H1 (cell line): ENCODE results near the gene CASP4. TPM values are rescaled to one million over a fixed set of nuclear protein-coding genes. Genes with fewer than 3 reads are reported as not detected.

Experiments
- CTCF ChIA-PET: fragments of 300-600 bp; sonication (Branson Sonifier 250); formaldehyde crosslinking; loops from one replicate; lab custom pipeline; 2021; ENCODE audit not compliant: partially characterized antibody; lab: Charles Lee
- POLR2A ChIA-PET: fragments of 300-600 bp; sonication (Branson Sonifier 250); formaldehyde crosslinking; loops from one replicate; lab custom pipeline; 2021; ENCODE audit warnings: inconsistent platforms; ENCODE audit not compliant: partially characterized antibody; lab: Charles Lee
- DNase-seq, 2 experiments: peaks; one replicate each; pipeline versions ENCODE4 v3.0.0 to v3.0.0-alpha.2; 2010 to 2022; ENCODE audit warnings: low spot score in 2 of 2, low read depth in 1 of 2, mixed read lengths in 1 of 2
- FAIRE-seq: peaks from 2 replicates; lab custom pipeline; 2011; peaks lifted over from hg19 to GRCh38; lab: Jason Lieb, UNC
- H2AFZ ChIP-seq: 2 replicates; pipeline ENCODE4 v1.8.1; 2012; ENCODE audit warnings: low read length, inconsistent platforms
- H2AK5ac ChIP-seq: 2 replicates; pipeline ENCODE4 v1.6.1; 2013; ENCODE audit warnings: low read depth, low read length
- H2BK120ac ChIP-seq: replicated peaks from 2 replicates; pipeline ENCODE3; 2013; ENCODE audit warnings: low read depth, low read length, inconsistent platforms
- H2BK12ac ChIP-seq: 2 replicates; pipeline ENCODE4 v1.6.1; 2013; ENCODE audit warnings: low read depth, low read length
- H2BK15ac ChIP-seq: 2 replicates; pipeline ENCODE4 v1.6.1; 2013; ENCODE audit warnings: low read length
- H2BK20ac ChIP-seq: 2 replicates; pipeline ENCODE4 v1.6.1; 2013; ENCODE audit warnings: low read length
- H2BK5ac ChIP-seq: 2 replicates; pipeline ENCODE4 v1.6.1; 2013; ENCODE audit warnings: low read depth, low read length
- H3K14ac ChIP-seq: 2 replicates; pipeline ENCODE4 v1.6.1; 2013; ENCODE audit warnings: inconsistent platforms; ENCODE audit not compliant: insufficient read length
- H3K18ac ChIP-seq: 2 replicates; pipeline ENCODE4 v1.6.1; 2013; ENCODE audit warnings: low read length; ENCODE audit errors: extremely low read depth
- H3K23ac ChIP-seq: 2 replicates; pipeline ENCODE4 v1.6.1; 2013; ENCODE audit warnings: inconsistent platforms; ENCODE audit not compliant: insufficient read length
- H3K23me2 ChIP-seq: 2 replicates; pipeline ENCODE4 v1.6.1; 2013; ENCODE audit warnings: low read depth, low read length
- H3K27ac ChIP-seq: 2 replicates; pipeline ENCODE4 v1.6.1; 2011; ENCODE audit warnings: low read depth, low read length, inconsistent platforms
- H3K27me3 ChIP-seq, 4 experiments: replicated peaks in 1 of 4; 1 replicate in 1 of 4; 2 replicates in 3 of 4; pipeline versions ENCODE4 v1.6.1 to v1.8.1; 2011 to 2013; ENCODE audit warnings: low read length in 3 of 4, mild to moderate bottlenecking in 3 of 4, inconsistent platforms in 2 of 4, mixed read lengths in 2 of 4, moderate library complexity in 1 of 4; ENCODE audit not compliant: control insufficient read depth in 3 of 4, insufficient read depth in 3 of 4; ENCODE audit errors: extremely low read depth in 1 of 4
- H3K36me3 ChIP-seq, 4 experiments: 2 replicates each; pipeline versions ENCODE4 v1.6.1 to v1.8.1; 2011 to 2013; ENCODE audit warnings: mild to moderate bottlenecking in 4 of 4, low read length in 3 of 4, moderate library complexity in 2 of 4, control low read depth in 1 of 4, inconsistent platforms in 1 of 4; ENCODE audit not compliant: insufficient read depth in 4 of 4, control insufficient read depth in 2 of 4
- H3K4ac ChIP-seq: replicated peaks from 2 replicates; pipeline ENCODE3; 2013; ENCODE audit warnings: low read length, low read depth, mixed read lengths, inconsistent platforms; ENCODE audit not compliant: insufficient read length
- H3K4me1 ChIP-seq, 4 experiments: replicated peaks in 1 of 4; 1 replicate in 1 of 4; 2 replicates in 3 of 4; pipeline versions ENCODE4 v1.6.1 to v1.8.1; 2011 to 2013; ENCODE audit warnings: low read length in 3 of 4, inconsistent platforms in 2 of 4, mixed read lengths in 1 of 4; ENCODE audit not compliant: insufficient read depth in 4 of 4, control insufficient read depth in 3 of 4
- H3K4me2 ChIP-seq, 2 experiments: 2 replicates each; pipeline versions ENCODE4 v1.6.1 to v1.8.1; 2011 to 2013; ENCODE audit warnings: low read depth in 2 of 2, low read length in 2 of 2, control low read depth in 1 of 2, inconsistent platforms in 1 of 2, mild to moderate bottlenecking in 1 of 2; ENCODE audit not compliant: insufficient read depth in 1 of 2
- H3K4me3 ChIP-seq, 4 experiments: fragments of 200-600, 300-600 bp in 1 of 4; sonication (generic), shearing (Covaris generic), sonication (Bioruptor Twin) in 1 of 4; 2 replicates each; pipeline versions ENCODE4 v1.5.1 to v1.8.1; 2011 to 2016; ENCODE audit warnings: low read length in 4 of 4, low read depth in 3 of 4, control low read depth in 2 of 4, inconsistent platforms in 2 of 4, mild to moderate bottlenecking in 2 of 4, mixed read lengths in 1 of 4, moderate library complexity in 1 of 4; ENCODE audit not compliant: insufficient read depth in 2 of 4; ENCODE audit errors: extremely low read depth in 1 of 4
- H3K56ac ChIP-seq: replicated peaks from 2 replicates; pipeline ENCODE3; 2013; ENCODE audit warnings: low read depth, mild to moderate bottlenecking, mixed read lengths, low read length, inconsistent platforms; ENCODE audit not compliant: insufficient read length
- H3K79me1 ChIP-seq: 2 replicates; pipeline ENCODE4 v1.6.1; 2013; ENCODE audit warnings: low read depth, low read length, control low read depth
- H3K79me2 ChIP-seq, 2 experiments: 2 replicates each; pipeline versions ENCODE4 v1.6.1 to v1.8.1; 2012 to 2013; ENCODE audit warnings: low read length in 2 of 2, mild to moderate bottlenecking in 2 of 2, inconsistent platforms in 1 of 2; ENCODE audit not compliant: insufficient read depth in 2 of 2, control insufficient read depth in 1 of 2
- H3K9ac ChIP-seq, 4 experiments: replicated peaks in 1 of 4; 1 replicate in 1 of 4; 2 replicates in 3 of 4; pipeline versions ENCODE4 v1.6.1 to v1.8.1; 2011 to 2013; ENCODE audit warnings: low read depth in 3 of 4, low read length in 3 of 4, control low read depth in 2 of 4, mild to moderate bottlenecking in 2 of 4, moderate library complexity in 2 of 4, inconsistent platforms in 1 of 4; ENCODE audit errors: extremely low read depth in 1 of 4
- H3K9me3 ChIP-seq, 2 experiments: 2 replicates each; pipeline versions ENCODE4 v1.6.1 to v1.8.1; 2012 to 2013; ENCODE audit warnings: mild to moderate bottlenecking in 2 of 2, moderate library complexity in 2 of 2, control low read depth in 1 of 2, inconsistent platforms in 1 of 2, low read depth in 1 of 2, low read length in 1 of 2, mixed read lengths in 1 of 2; ENCODE audit not compliant: insufficient read depth in 2 of 2
- H4K20me1 ChIP-seq, 2 experiments: replicated peaks in 1 of 2; 2 replicates each; pipeline versions ENCODE3 to v1.8.1; 2011 to 2013; ENCODE audit warnings: inconsistent platforms in 2 of 2, low read length in 2 of 2, mild to moderate bottlenecking in 1 of 2; ENCODE audit not compliant: insufficient read depth in 2 of 2, control insufficient read depth in 1 of 2
- H4K5ac ChIP-seq: 2 replicates; pipeline ENCODE4 v1.6.1; 2013; ENCODE audit warnings: low read length, low read depth, mixed read lengths, inconsistent platforms; ENCODE audit not compliant: insufficient read length
- H4K8ac ChIP-seq: 2 replicates; pipeline ENCODE4 v1.8.0; 2013; ENCODE audit warnings: mild to moderate bottlenecking, moderate library complexity, low read length, inconsistent platforms; ENCODE audit not compliant: insufficient read depth; ENCODE audit errors: extremely low read depth
- H4K91ac ChIP-seq: replicated peaks from 2 replicates; pipeline ENCODE3; 2013; ENCODE audit warnings: low read length, mixed read lengths, inconsistent platforms; ENCODE audit not compliant: insufficient read length
- GABPA ChIP-seq: IDR thresholded peaks from 2 replicates; pipeline ENCODE4 v1.6.1; 2011; ENCODE audit warnings: mild to moderate bottlenecking, low read length, moderate library complexity, borderline replicate concordance; ENCODE audit not compliant: insufficient read depth
- NRF1 ChIP-seq: IDR thresholded peaks from 2 replicates; pipeline ENCODE4 v1.6.1; 2011; ENCODE audit warnings: mild to moderate bottlenecking, low read depth, low read length, improper control_type of control experiment
- TAF7 ChIP-seq: optimal IDR thresholded peaks from 2 replicates; pipeline ENCODE3; 2011; ENCODE audit warnings: low read depth, mild to moderate bottlenecking, inconsistent platforms, low read length, moderate library complexity, borderline replicate concordance
- WGBS, 2 experiments: shearing (Covaris generic) in 1 of 2; methylation state at CpG; one replicate each; pipeline versions ENCODE4 v1.1.6 to v1.1.7; 2013 to 2015; ENCODE audit warnings: low lambda C conversion rate in 2 of 2, mixed read lengths in 2 of 2, inconsistent platforms in 1 of 2, low coverage in 1 of 2, missing lambda C conversion rate in 1 of 2; ENCODE audit not compliant: insufficient replicate concordance in 2 of 2, insufficient coverage in 1 of 2, insufficient read length in 1 of 2; ENCODE audit errors: extremely low coverage in 1 of 2, missing lambda C conversion rate in 1 of 2; 5-methylcytosine and 5-hydroxymethylcytosine counted together
- polyA plus RNA-seq, 7 experiments: library from polyadenylated mRNA; depleted of rRNA in 3 of 7; stranded (reverse) in 5 of 7; unstranded in 2 of 7; fragments of >200 nt in 5 of 7; fragments of 200-250 nt in 2 of 7; gene quantifications; 1 replicate in 5 of 7; 2 replicates in 1 of 7; 4 replicates in 1 of 7; pipeline versions ENCODE4 v1.2.1 to v1.2.3, GENCODE V29; 2011 to 2013; ENCODE audit warnings: missing spikeins in 2 of 7, mixed read lengths in 2 of 7
- total RNA-seq: library from RNA; stranded (reverse); fragmentation: NEBNext Ultra II Directional; extraction: Animal tissue kit (Norgen Biotek cat#: 25700); gene quantifications from 2 replicates; pipeline ENCODE4 v1.2.1, GENCODE V29; 2021

The CASP4 gene
- total and polyA plus RNA-seq, 2 of the 8 experiments (the other 6 are each of a cell fraction or from before 2014, with no cell fraction given) = 0.09 TPM; not detected in 1

DNA sequence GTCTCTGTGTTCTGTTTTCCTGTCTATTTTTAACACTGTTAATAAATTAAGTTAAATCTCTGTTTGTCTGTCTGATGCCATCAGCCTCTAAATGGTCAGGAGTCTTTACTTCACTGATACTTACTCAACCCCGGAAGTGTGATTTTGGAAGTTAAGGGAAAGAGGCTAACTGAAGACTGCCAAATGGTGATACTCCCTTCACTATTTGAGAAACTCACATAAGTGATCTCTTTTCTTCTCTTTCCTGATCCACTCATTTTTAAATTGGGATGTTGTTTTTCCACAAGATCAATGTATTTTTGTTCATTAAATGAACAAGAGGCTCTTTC, 69.7 kb downstream of the CASP4 start:
- Histone ChIP-seq H3K79me2 (no peaks in the 10 kb centered on the region), H3K4me2 (no peak overlapping the region), H3K23me2 (no peaks in the 10 kb centered on the region), H3K4ac (no peak overlapping the region), H3K56ac (no peak overlapping the region), H3K9ac (no peak overlapping the region), H3K4me1 (peaks cover 0 to 5% (median 4%) of the 10 kb centered on the region in 4 experiments; a peak in 4 of 7 replicates), H2AFZ (no peak overlapping the region), H3K9me3 (no peaks in the 10 kb centered on the region), H2BK15ac (no peak overlapping the region), H4K5ac (no peak overlapping the region), H3K36me3 (no peaks in the 10 kb centered on the region), H3K14ac (no peak overlapping the region), H4K8ac (no peak overlapping the region), H2BK12ac (no peak overlapping the region), H4K91ac (no peak overlapping the region), H3K27me3 (peaks cover 0 to 1% (median 0%) of the 10 kb centered on the region in 4 experiments; a peak in 1 of 7 replicates), H3K23ac (no peak overlapping the region), H3K18ac (no peak overlapping the region), H3K79me1 (no peaks in the 10 kb centered on the region), H3K4me3 (no peak overlapping the region), H2BK20ac (no peak overlapping the region), H4K20me1 (no peaks in the 10 kb centered on the region), H3K27ac (no peak overlapping the region), H2BK120ac (no peak overlapping the region), H2BK5ac (no peak overlapping the region), H2AK5ac (no peak overlapping the region)
- DNase-seq (no peak), FAIRE-seq (no peak)
- TF ChIP-seq NRF1 (no peak), TAF7 (no peak), GABPA (no peak)
- ChIA-PET CTCF (interaction anchor here (0.6 to 1.3 kb wide), 2 partner anchors 227 to 776 kb away, joined by 3 to 4 read pairs; no protein-coding TSS in a partner anchor), POLR2A (no interaction called here)
- WGBS, 2 experiments = 41% methylated on average over 1 of the region's 1 CpG; no CpG with 5 or more reads in 1 of the 2 experiments
